HG03060 (cell line): ENCODE results near the gene GDPD4.

ENCODE experiments used
- ATAC-seq: cut with Tn5 transposase; IDR thresholded peaks from one replicate; pipeline ENCODE4 v1.9.1; 2021; ENCODE audit warnings: low read depth, moderate number of reproducible peaks; ENCODE audit not compliant: unreplicated experiment

The GDPD4 gene

DNA sequence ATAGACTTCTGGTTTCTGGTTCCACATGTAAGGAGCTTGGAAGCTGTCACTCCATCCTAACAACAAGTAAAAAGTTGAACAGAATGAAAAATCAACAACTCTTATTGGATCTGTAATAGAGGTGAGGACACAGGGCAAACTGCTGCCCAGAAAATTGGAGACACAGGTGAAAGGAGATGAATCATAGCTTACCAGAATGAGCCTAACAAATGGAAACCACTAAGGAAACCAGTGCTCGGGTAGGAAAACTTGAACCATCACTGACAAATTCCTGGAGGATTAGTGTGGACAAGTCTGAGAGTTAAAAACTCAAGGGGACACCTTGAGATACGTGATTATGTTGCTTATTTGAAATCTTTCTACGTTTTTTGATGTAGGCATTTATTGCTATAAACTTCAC, 52.1 kb downstream of the GDPD4 start:
- ATAC-seq = no peak

DNA sequence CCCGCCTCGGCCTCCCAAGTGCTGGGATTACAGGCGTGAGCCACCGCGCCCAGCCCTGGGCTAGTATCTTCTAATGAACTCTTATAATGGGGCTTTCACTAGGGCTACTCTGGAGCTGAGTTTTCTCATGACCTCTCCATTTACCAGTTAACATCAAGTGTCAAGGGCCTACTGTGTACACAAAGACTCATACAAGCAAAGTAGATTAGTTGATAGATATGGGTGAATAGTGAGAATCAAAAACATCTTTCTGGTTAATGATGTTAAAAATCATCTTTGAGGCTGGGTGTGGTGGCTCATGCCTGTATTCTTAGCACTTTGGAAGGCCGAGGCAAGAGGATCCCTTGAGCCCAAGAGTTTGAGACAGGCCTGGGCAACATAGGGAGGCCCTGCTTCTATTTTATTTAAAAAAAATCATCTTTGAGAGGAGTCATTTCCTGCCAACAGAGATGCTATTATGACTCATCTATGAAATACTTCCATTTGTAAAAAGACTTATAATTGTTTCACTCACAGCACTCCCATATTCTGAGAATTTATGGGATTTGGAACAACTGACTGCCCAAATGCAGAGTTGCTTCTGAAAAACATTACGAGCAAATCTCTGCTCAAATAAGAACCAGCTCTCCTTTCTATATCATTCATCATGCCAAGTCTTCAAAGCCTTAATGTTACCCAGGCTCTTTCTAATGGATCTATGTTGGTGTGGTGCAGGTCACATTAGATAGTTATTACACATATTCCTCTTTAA, 57.0 kb downstream of the GDPD4 start:
- ATAC-seq = no peak

DNA sequence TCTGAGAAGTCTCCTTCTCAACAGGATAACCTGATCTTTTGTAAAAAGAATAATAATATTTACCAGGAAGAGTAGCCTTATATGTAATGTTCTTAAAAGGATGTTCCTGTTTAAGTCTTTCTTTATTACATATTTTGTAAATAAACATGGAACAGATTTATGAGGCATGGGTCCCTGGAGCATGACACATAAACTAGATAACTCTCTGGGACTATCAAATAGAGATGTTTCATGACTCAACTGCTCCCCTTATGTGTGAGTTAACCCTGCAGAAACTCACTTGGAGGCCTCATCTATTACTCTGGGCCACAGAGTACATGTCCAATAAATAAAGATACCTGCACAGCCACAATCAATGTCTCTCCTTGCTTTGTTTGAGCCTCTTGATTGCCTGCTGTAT, 64.6 kb downstream of the GDPD4 start:
- no peak for ATAC-seq

DNA sequence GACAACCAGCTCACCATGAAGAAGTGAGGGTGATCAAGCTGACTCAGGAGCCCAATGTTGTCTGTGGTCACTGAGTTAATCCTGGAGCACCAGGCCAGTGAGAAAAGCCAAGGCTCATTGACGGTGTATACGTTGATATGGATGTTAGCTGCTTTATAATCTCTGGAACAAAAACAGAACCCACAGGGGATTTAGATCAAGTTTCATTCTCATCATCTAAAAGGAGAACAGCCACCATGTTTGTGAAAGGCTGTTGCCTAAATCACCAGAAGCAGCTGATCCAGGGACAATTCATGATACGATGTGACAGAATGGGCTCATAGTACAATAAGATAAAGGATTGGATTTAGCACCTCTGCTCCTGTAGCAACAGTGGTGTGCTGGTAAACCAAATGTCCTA, 68.5 kb downstream of the GDPD4 start:
- no peak for ATAC-seq

DNA sequence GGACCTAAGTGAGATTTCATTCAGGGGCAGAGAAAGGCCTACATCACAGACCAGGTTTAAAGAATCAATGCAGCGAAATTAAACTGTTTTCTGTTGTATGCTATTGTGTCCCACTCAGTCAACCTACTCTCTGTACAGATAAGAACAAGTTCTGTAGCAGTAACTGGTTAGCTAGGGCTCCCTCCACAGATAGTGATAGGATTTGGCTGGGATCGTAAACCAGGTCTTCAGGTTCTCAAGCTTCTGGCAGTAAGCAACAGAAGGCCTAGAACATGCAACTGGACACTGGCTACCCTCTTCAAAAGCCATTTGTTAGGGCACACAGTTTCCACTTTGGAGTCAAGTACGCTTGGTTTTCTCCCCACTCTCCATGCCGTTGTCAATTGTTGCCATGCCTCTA, 69.2 kb downstream of the GDPD4 start:
- no peak for ATAC-seq

DNA sequence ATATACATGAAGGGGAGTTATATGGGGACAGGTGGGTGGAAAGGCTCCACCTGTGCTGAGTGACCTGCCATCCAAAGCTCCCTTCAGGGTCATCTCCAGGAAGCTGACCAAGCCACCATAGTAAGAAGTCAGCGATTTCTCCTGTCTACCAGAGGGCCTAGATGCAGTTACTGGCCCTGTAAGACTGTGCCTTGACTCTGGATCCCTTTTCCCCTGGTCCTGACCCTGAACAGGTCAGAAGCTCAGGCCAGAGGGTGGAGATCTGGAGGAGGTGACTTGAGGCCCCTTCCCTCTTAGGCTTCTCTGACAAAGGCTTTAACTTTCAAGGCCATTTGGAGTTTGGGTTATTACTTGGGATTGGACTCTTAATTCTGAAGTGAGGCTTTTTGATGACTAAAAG, 69.7 kb downstream of the GDPD4 start:
- ATAC-seq = no peak

DNA sequence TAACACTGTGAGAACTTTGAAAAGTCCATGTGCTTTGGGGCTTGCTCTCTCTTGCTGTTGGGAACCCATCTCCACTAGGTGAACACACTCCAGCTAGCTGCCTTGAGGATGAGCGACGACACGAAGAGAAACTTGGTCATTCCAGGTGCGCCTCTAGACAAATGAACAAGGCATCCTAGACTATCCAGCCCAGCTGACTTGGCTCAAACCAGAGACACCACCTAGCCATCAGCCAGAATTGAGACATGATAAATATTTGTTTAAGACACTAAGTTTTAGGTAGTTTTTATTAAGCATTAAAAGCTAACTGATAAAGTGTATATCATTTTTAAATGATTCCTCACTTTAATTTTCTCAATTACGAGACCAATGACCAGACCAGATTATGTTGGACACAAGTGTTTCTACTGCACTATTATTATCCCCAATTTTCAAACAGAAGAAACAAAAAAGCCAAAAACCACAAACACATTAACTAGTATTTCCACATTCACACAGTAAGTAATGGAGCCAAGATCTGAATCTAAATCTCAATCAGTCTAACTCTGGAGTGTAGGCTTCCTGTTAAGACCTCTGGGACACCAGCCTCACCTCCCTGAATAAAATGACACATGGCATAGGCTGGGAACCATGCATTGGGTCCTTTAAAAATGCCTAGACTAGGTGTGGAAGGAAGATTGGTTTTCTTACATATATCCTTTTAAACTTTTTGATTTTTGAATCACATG, 70.4 kb downstream of the GDPD4 start:
- no peak for ATAC-seq

DNA sequence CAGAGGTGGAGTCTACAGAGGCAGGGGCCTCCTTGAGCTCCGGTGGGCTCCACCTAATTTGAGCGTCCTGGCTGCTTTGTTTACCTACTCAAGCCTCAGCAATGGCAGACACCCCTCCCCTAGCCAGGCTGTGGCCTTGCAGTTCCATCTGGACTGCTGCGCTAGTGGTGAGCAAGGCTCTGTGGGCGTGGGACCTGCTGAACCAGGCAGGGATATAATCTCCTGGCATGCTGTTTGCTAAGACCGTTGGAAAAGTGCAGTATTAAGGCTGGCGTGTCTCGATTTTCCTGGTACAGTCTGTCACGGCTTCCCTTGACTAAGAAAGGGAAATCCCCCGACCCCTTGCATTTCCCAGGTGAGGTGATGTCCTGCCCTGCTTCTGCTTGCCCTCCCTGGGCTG, 77.7 kb downstream of the GDPD4 start:
- no peak for ATAC-seq

DNA sequence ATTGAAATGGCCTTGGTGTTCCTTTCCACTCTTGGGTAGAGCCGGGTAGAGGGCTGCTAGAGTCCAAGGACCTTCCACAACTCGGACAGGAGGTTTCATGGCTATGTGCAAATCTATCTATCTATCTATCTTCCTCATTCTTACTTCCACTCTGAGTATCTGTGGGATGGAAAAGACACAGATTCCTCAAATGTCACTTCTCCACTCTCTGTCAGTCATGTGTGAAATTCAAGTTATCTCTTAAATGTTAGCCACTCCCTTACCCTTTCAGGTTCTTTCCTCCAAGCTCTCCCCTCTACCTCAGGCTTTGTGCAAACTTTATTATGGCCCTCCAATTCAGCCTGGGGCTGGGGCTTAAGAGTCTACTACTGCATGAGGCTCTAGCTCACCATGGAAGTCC, 84.3 kb downstream of the GDPD4 start:
- ATAC-seq = no peak

DNA sequence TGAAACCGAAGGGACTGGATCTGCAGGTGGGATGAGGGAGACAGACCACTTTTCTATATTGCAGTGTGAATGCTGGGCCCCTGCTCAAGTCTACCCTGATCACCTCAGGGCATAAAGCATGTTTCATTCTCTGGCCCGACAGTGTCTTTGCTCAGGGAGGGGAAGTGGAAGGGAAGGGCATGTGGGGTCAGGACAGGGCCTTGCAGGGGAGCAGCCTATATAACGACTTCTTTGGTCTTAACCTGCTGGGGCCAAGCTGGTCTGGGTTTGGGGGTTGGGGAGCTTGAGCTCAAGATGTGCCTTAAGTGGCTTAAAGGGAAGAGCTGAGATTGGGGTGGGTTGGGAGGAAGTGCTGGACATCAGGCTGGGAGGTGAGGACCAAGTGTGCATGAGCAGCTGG, 86.4 kb downstream of the GDPD4 start:
- ATAC-seq = no peak

DNA sequence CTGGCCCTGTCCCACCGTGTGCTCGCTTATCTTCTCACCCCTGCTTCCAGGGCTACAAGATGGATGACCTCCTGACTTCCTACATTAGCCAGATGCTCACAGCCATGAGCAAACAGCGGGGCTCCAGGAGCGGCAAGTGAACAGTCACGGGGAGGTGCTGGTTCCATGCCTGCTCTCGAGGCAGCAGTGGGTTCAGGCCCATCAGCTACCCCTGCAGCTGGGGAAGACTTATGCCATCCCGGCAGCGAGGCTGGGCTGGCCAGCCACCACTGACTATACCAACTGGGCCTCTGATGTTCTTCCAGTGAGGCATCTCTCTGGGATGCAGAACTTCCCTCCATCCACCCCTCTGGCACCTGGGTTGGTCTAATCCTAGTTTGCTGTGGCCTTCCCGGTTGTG, 86.9 kb downstream of the GDPD4 start:
- no peak for ATAC-seq

DNA sequence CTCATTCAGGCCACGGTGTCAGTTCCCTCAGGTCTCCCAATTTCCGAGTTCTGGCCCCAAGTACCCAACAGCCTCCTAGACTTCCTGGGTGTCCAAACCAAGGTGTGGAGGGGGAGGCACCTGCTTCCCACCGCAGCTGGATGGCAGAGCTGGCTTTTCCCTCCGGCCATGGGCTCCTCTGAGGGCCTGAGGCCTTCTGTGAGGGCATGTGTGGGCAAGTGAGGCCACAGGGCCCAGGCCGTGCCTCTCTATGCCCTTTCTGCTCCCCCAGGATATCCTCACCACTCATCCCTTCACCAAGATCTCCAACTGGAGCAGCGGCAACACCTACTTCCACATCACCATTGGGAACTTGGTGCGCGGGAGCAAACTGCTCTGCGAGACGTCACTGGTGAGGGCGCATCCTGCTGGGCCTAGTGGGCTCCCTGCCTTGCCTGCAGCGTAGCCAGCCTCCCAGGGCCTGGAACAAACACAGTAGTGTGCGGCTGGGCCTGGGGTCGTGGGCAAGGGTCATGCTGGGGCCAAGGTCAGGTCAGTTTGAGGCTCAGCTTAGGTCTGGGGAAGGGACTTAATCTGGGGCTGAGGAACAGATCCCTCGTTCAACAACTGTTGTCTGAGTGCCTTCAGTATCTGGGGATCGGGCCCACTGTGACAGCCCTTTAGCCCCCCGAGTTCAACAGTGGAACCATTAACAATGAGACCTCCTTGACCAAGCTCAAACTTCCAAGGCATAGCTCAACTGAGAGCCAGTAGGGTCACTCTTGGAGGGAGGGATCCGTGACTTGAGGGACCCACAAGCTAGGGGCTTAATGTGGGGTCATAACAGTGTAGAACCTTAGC, 87.7 kb downstream of the GDPD4 start:
- no peak for ATAC-seq

DNA sequence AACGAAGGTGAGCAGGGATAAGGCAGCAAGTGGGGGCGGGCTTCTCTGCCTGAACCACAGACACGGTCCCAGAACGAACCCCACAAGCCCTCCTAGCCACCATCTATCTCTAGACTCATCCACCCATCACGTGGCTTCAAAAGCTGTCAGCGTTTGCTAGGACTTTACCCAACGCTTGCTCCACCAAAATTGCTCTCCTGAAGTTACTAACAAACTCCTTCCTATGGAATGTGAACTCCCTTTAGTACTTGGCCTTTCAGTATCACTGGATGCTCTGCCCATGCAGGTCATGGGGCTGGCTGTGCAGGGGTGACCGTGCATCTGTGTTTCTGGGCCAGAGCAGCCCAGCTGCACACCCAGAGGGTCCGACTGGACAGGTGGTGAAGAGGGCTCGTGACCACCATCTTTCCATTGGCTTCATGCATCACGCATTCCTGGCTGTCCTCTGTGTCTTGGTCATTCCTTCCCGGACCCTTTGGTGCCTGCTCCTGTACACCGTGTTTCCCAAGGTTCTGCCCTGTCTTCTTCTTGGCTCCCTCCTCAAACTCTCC, 88.4 kb downstream of the GDPD4 start:
- no peak for ATAC-seq

DNA sequence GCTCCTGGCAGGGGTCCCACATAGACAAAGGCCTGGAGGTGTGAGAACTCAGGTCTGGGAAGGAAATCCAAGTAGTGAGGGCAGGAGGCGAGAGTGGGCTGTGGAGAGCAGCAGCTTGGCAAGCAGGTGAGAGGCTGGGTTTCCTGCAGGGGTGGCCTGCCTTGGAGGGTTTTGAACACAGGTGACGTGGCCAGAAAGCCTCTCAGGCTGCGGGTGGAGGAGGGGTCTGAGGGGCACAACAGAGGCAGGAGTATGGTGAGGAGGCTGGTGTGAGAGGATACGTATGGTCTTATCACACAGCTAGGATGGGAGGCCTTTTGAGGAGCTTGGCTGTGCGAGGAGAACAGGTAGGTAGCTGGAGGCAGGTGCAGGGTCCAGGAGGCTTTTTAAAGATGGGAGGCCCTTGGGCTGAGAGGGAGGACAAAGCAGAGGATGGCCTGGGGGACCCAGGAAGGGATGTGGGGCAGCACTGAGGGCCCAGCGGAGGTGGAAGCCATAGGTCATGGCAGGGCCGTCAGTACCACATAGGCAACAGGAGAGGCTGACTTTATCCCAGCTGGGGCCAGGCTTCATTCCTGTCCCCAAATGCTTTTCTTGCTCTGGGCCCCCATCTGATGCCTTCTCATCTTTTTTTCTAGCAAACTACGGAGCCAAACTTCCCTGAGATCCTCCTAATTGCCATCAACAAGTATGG, 89.0 kb downstream of the GDPD4 start:
- ATAC-seq = no peak

DNA sequence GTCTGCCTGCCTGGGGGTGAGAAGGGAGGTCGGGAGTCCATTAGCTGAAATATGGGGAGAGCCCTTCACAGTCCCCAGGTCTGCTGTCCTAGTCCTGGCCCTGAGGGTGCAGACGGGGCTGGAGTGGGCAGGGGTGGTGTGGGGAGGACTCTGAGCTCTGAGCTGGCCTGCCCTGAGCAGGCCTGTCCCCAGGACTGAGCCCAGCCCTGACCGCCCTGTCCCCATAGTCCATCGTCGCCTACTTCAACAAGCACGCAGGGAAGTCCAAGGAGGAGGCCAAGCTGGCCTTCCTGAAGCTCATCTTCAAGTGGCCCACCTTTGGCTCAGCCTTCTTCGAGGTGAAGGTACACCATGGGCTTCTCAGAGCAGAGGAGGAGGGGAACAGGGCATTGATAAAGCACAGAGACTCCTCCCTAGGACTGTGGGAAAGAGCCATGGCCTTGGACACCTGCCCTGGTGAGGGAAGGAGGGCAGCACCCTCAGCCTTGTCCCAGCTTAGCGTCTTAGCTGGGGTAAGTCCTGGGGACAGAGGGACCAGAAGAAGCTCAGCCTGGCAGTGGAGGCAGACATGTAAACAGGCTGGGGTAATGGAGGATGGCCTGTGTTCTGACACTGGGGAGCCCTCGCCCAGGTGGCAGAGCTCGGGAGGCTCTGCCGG, 89.8 kb downstream of the GDPD4 start:
- no peak for ATAC-seq

DNA sequence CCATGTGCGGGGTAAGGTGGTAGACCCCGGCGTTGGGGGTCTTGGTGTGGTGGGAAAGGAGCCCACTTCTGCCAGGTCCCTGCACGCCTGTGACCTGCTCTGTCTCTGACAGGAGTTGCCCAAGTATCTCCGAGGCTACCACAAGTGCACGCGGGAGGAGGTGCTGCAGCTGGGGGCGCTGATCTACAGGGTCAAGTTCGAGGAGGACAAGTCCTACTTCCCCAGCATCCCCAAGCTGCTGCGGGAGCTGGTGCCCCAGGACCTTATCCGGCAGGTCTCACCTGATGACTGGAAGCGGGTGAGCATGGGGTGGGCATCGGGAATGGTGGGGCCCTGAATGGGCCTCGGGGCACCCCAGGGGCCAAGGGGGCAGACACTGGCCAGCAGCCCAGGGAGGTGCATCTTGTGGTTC, 90.4 kb downstream of the GDPD4 start:
- ATAC-seq = no peak

DNA sequence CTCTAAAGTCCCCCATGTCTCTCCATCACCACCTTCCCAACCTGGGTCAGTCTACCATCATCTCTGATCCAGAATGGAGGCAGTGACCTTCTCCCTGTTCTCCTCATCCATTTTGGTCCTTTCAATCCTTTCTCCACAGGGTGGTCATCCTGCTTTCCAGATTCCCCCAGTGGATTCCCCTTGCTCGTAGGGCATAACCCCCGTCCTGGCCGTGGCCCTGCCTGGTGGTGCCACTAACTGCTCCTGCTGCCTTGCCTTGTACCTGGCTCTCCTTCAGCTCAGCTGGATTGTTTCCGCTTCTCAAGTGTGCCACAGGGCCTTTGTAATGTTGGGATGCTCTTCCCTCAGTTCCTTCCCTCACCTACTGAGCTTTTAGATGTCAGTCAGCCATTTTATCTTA, 91.8 kb downstream of the GDPD4 start:
- no peak for ATAC-seq

DNA sequence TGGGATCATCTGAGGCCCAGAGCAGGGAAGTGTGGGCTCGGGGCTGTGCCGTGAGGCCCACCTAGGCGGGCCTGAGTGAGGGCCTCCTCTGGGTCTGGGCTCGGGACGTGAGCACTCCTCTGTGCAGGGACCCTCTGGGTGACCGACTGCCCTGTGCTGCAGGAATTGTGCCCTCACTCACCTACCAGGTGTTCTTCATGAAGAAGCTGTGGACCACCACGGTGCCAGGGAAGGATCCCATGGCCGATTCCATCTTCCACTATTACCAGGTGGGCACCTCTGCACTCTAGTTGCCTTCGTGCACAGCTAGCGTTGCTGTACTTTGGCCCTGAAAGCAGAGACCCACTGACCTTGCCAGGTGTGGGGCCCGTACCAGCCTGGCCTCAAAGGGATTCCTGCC, 93.0 kb downstream of the GDPD4 start:
- no peak for ATAC-seq

DNA sequence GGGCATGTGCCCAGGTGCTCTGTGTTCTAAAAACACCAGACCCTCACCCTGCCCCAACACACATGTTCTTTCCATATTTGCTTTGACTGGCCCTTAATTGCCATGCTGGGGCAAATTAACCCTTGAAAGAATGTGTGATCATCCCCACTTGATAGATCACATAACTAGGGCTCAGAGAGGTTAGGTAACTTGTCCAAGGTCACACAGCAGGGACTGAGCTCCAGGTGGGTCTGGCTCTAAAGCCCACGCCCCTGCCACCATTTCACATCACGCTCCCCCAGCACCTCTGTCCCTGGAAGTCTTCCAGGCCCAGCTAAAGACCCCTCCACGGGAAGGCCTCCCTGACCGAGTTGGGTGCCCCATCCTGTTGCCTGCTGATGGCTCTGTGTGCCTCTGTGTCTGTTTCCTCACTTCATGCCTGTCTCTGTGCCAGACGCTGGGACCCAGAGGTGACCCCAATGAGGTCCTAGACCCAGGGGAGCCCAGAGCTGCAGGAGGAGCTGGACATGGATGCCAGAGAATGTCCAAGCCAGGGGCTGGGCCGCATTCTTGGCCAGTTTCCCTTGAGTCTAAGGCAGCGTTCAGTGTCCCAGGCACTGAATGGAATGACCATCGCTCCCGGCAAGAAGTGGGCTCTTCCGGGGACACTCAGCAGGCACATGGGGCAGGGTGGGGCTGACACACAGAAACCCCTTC, 93.7 kb downstream of the GDPD4 start:
- ATAC-seq = no peak
